NCI-H2107 (cell line): Measurements from ENCODE around the gene NKAIN4.
"Not testable (repeated sequence)": the region's sequence is repeated elsewhere in the genome, so short reads cannot be mapped to it uniquely, and the experiment has no call there.

Experiments used
- DNase-seq: peaks from one replicate; lab custom pipeline; 2025; lab: John Stamatoyannopoulos, UW

NKAIN4 gene

DNA sequence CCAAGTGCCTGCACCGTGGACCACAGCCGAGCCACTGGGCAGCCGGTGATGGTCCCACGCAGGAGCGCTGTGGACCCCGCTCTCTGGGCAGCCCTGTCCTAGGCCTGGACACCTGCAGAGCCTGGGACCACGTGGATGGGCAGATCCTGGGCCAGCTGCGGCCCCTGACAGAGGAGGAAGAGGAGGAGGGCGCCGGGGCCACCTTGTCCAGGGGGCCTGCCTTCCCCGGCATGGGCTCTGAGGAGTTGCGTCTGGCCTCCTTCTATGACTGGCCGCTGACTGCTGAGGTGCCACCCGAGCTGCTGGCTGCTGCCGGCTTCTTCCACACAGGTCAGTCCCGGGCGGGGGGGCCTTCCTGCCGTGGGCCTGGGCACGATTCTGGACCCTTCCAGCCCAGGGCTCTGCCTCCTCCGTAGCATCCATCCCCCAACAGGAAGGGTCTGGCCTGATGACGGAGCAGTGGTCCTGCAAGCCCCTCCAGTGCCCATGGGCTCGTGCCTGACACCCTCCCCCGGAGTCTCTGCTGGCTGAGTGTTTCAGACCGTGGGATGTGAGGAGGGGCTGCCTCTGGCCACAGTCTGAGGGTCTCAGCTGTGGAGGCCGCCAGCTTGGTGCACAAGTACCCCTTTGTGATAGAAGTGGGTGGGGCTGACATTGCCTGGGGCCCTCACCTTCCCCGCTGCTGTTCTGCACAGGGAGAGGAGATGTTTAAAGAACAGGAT, 18.0 kb downstream of the NKAIN4 start:
- no peak for DNase-seq

GRCh38 chr20:63235399-63235983, 18.8 kb downstream of the NKAIN4 start, which contains the start of gene BIRC7:
Gene BIRC7 (plus strand): TSS chr20:63235905. CDS start chr20:63236097, 192 bp downstream.
- no peak for DNase-seq

- no peak for DNase-seq
Measured at GRCh38 chr20:63234693-63235398, 19.4 kb downstream of the NKAIN4 start.

GRCh38 chr20:63233924-63234323, 20.3 kb downstream of the NKAIN4 start:
- DNase-seq = no peak

- no peak for DNase-seq
Measured at GRCh38 chr20:63233061-63233344, 21.3 kb downstream of the NKAIN4 start.

DNA sequence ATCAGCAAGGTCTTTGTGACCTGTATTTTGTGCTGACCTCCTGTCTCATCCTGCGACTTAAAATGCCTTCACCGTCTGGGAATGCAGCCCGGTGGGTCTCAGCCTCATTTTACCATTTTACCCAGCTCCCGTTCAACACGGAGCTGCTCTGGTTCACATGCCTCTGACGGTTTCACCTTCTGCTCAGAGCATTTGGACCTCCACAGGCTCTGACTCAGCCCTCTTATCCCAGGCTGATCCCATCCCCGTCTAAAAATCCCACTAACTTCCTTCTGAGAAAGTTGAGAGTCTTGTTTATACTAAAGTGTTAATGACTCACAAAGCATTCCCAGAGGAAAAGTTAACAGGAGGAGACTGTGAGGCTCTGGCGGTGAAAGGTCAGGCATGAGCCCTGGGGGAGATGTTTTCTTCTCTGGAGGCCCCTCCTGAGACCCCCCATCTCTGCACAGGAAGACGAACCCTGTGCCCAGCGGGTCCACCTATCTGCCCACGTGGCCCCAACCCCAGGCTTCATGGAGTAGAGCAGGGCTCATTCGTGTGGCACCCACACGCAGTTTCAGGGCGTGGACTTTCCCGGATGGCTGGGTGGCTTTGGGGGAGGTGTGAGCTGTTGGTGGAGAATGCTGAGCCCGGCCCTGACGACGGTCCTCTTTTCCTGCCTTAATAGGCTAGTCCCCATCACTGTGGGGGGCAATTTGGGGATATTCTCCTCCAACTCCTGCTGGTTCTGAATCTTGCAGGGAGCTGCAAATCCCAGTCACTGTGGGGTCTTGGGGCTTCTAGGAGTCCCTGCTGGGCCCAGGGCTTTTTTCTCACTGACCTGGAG, 21.8 kb downstream of the NKAIN4 start:
- no peak for DNase-seq

DNA sequence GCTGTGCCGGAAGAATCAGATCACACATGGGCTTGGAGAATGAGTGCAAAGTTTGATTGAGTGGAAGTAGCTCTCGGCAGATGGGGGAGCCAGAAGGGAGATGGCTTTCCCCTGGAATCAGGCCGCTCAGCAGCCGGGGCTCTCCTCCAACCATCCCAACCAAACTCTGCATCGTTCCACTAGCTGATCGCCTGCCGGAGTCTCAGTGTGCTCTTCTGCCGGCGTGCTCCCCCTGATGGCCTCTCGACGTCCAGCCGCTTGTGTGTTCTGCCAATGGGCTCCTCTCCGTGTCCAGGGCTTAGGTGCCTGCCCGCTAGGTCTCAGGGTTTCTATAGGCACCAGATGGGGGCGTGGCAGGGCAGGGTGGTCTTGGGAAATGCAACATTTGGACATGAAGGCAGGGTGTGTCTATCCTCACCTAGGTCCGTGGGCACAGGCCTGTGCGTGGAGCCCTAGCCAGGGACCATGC, 23.4 kb downstream of the NKAIN4 start:
- DNase-seq = no peak

DNA sequence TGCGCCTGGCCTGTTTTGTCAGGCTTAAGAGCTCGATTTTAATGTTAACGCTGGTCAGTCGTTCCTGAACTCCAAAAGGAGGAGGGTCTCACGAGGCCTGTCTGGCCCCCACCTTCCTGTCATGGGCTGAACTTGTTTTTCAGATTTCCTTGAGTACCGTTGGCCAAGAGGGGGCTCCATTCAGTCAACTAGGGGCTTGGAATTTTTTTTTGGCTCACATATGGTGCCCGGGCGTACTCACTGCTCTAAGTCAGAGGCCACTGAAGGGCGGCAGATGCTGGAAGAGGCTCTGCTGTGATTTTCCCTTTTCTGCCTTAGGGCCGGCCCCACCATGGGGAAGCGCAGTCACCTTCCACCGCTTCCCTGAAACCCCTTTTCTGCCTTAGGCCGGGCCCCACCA, 25.5 kb downstream of the NKAIN4 start:
- no peak for DNase-seq

DNA sequence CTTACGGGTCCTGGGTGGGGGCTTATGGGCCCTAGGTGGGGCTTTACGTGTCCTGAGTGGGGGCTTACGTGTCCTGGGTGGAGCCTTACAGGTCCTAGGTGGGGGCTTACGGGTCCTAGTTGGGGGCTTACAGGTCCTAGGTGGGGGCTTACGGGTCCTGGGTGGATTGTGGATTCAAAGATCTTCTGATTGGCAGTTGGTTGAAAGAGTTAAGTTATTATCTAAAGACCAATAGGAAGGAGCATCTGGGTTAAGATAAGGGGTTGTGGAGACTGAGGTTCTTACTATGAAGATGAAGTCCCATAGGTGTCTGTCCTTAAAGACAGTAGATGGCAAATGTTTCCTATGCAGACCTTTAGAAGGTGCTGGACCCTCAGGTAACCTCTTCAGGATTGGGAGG, 27.0 kb downstream of the NKAIN4 start:
- DNase-seq = no peak

- no peak for DNase-seq
Measured at GRCh38 chr20:63226042-63226943, 28.0 kb downstream of the NKAIN4 start.

- DNase-seq = no peak
Measured at GRCh38 chr20:63225082-63225454, 29.2 kb downstream of the NKAIN4 start.

- DNase-seq = no peak
Measured at GRCh38 chr20:63224412-63225081, 29.7 kb downstream of the NKAIN4 start.

DNA sequence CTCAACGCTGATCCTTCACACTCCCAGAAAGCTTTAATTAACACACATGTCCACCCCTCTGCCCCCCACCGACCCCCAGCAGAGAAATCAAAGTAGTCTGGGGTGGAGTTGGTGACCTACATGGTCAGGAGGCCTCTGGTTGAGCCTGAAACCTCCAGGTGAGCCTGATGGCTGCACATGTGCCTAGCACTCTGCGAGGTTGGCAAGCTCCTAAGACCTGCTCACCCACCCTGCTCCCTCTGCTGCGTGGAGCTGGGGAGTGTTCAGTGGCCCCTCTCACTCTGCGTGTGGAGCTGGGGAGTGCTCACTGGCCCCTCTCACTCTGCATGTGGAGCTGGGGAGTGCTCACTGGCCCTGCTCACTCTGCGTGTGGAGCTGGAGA, 30.4 kb downstream of the NKAIN4 start:
- DNase-seq = no peak

- no peak for DNase-seq
Measured at GRCh38 chr20:63223121-63223825, 31.0 kb downstream of the NKAIN4 start.

GRCh38 chr20:63222541-63222940, 31.7 kb downstream of the NKAIN4 start:
- DNase-seq = no peak

DNA sequence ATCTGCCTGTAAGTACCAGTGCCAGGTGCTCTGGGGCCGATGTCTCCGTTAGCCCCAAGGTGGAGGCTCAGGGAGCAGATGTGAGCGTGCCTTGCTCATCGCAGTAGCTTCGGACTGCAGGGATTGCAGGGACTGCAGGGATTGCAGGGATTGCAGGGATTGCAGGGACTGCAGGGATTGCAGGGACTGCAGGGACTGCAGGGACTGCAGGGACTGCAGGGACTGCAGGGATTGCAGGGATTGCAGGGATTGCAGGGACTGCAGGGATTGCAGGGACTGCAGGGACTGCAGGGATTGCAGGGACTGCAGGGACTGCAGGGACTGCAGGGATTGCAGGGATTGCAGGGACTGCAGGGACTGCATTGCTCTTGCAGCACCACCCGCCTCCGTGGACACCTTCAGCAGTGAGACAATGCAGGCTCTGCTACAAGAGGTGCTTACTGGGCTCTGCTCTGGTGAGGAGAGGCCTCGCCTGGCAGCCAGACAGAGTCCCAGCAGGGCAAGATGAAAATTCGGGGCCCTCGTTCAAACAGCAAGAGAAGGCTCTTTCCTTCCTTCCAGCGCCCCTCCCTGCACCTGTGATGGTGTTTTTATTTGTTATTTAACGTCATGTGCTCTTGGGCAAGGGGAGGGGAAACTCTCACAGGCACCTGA, 32.7 kb downstream of the NKAIN4 start:
- DNase-seq = not testable (repeated sequence)

- no peak for DNase-seq
Measured at GRCh38 chr20:63220696-63221399, 33.4 kb downstream of the NKAIN4 start.

DNA sequence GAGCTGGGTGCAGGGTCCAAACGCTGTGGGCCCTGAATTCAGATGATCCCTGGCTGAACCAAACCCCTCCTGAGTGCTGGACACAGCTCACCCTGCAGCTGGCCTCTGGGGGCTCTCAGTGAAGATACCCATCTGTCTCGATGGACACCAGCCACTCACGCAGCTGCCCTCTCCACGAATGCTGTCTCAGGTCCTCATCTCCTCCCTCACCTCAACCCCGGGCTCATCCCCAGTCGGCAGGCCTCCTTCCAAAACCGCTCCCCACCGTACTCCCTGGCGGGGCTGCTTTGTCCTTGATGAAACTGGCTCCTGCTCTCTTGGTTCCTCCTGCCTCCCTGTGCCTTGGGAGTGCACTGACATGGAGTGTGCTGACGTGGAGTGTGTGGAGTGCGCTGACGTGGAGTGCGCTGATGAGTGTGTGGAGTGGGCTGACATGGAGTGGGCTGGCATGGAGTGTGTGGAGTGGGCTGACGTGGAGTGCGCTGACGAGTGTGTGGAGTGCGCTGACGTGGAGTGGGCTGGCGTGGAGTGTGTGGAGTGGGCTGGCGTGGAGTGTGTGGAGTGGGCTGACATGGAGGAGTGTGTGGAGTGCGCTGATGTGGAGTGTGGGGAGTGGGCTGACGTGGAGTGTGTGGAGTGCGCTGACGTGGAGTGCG, 34.3 kb downstream of the NKAIN4 start:
- DNase-seq = no peak

GRCh38 chr20:63219447-63219821, 34.8 kb downstream of the NKAIN4 start:
- DNase-seq = no peak
